GM12865 (cell line): Measurements from ENCODE around the gene GAS2L2.
A peak's percentile ranks its signal among the peaks of the same experiment; 100 is the strongest.

Source experiments
- DNase-seq: peaks from one replicate; pipeline ENCODE4 v3.0.0; 2010; ENCODE audit warnings: low read depth
- H3K4me3 ChIP-seq: 2 replicates; pipeline ENCODE4 v1.5.1; 2011; ENCODE audit warnings: mild to moderate bottlenecking, low read depth, low read length, control low read depth
- CTCF ChIP-seq: IDR thresholded peaks from 2 replicates; pipeline ENCODE4 v1.5.1; 2011; ENCODE audit warnings: low read length, control low read depth, low read depth, inconsistent platforms; ENCODE audit not compliant: insufficient read depth; ENCODE audit errors: missing control alignments

GAS2L2 gene

GRCh38 chr17:35765756-35766488, 12.9 kb upstream of the GAS2L2 start:
- H3K4me3 ChIP-seq: no peak overlapping the region
- TF ChIP-seq CTCF: no peak
- DNase-seq: no peak

- no peak for TF ChIP-seq CTCF
- no peak overlapping the region for H3K4me3 ChIP-seq
- DNase-seq: no peak
These were observed 12.2 kb upstream of the GAS2L2 start for GRCh38 chr17:35765086-35765710.

- peak overlapping the region; percentile 78 for H3K4me3 ChIP-seq
- peak; percentile 99 for TF ChIP-seq CTCF
- DNase-seq: peak; percentile 94
These were observed 11.3 kb upstream of the GAS2L2 start for GRCh38 chr17:35764123-35764991.

- no peak for DNase-seq
- no peak overlapping the region; the same call in 1 of the 2 replicates for H3K4me3 ChIP-seq
These were observed 10.7 kb upstream of the GAS2L2 start for GRCh38 chr17:35763767-35764122.

GRCh38 chr17:35761601-35762000, 8.6 kb upstream of the GAS2L2 start:
- no peak for TF ChIP-seq CTCF
- DNase-seq: no peak
- H3K4me3 ChIP-seq: no peak overlapping the region

More at GRCh38 chr17:35763767-35764122, 10.7 kb upstream of the GAS2L2 start:
- TF ChIP-seq CTCF: no peak

- TF ChIP-seq CTCF: no peak
- no peak for DNase-seq
- no peak within 1 kb of the TSS for H3K4me3 ChIP-seq
These were observed 7.5 kb upstream of the GAS2L2 start, which contains the start of gene C17orf50 for GRCh38 chr17:35760587-35760986. Gene C17orf50, plus strand, starts transcription at chr17:35760887. Its CDS starts 55 bp downstream, at chr17:35760942.
